ENCODE data around the gene DAPK1.

DAPK1 gene

GRCh38 chr9:87707805-87708506 is 210.3 kb downstream of the DAPK1 start:
- no peak for TF ChIP-seq CTCF (conservative IDR thresholded peaks at IDR 0.05; ENCODE audit: low read depth, low read length)
- Histone ChIP-seq H3K36me3 (ENCODE audit: insufficient read depth) (no peaks in the 10 kb centered on the region), H3K9ac (no peak overlapping the region), H3K4me2 (no peak overlapping the region), H3K27me3 (ENCODE audit: insufficient read depth, low read depth) (no peaks in the 10 kb centered on the region), H2AFZ (ENCODE audit: low read depth) (no peak overlapping the region), H3K4me1 (ENCODE audit: low read depth, poor library complexity, severe bottlenecking) (peaks cover 19% of the 10 kb centered on the region), H3K4me3 (IDR thresholded peaks at IDR 0.05; ENCODE audit: insufficient read depth, low read depth, low read length) (no peak overlapping the region), H3K79me2 (ENCODE audit: insufficient read depth, low read depth) (no peaks in the 10 kb centered on the region), H4K20me1 (ENCODE audit: insufficient read depth) (no peaks in the 10 kb centered on the region), H3K27ac (no peak overlapping the region)

- Histone ChIP-seq H2AFZ (ENCODE audit: low read depth) (no peak overlapping the region), H4K20me1 (ENCODE audit: insufficient read depth) (no peaks in the 10 kb centered on the region), H3K4me1 (ENCODE audit: low read depth, poor library complexity, severe bottlenecking) (peaks cover 13% of the 10 kb centered on the region), H3K4me2 (no peak overlapping the region), H3K27ac (no peak overlapping the region), H3K9ac (no peak overlapping the region), H3K79me2 (ENCODE audit: insufficient read depth, low read depth) (no peaks in the 10 kb centered on the region), H3K4me3 (IDR thresholded peaks at IDR 0.05; ENCODE audit: insufficient read depth, low read depth, low read length) (no peak overlapping the region), H3K36me3 (ENCODE audit: insufficient read depth) (no peaks in the 10 kb centered on the region), H3K27me3 (ENCODE audit: insufficient read depth, low read depth) (no peaks in the 10 kb centered on the region)
- no peak for TF ChIP-seq CTCF (conservative IDR thresholded peaks at IDR 0.05; ENCODE audit: low read depth, low read length)
These were observed 210.9 kb downstream of the DAPK1 start for GRCh38 chr9:87708546-87708945.

GRCh38 chr9:87708986-87709728 is 211.5 kb downstream of the DAPK1 start:
- Histone ChIP-seq H3K79me2 (ENCODE audit: insufficient read depth, low read depth) (no peaks in the 10 kb centered on the region), H3K4me1 (ENCODE audit: low read depth, poor library complexity, severe bottlenecking) (peaks cover 7% of the 10 kb centered on the region), H4K20me1 (ENCODE audit: insufficient read depth) (no peaks in the 10 kb centered on the region), H3K9ac (no peak overlapping the region), H3K36me3 (ENCODE audit: insufficient read depth) (no peaks in the 10 kb centered on the region), H3K27me3 (ENCODE audit: insufficient read depth, low read depth) (no peaks in the 10 kb centered on the region), H3K27ac (no peak overlapping the region), H3K4me3 (IDR thresholded peaks at IDR 0.05; ENCODE audit: insufficient read depth, low read depth, low read length) (no peak overlapping the region), H2AFZ (ENCODE audit: low read depth) (no peak overlapping the region), H3K4me2 (no peak overlapping the region)
- TF ChIP-seq CTCF (conservative IDR thresholded peaks at IDR 0.05; ENCODE audit: low read depth, low read length): no peak

GRCh38 chr9:87710443-87710842 is 212.8 kb downstream of the DAPK1 start:
- Histone ChIP-seq H3K27ac (no peak overlapping the region), H3K4me3 (IDR thresholded peaks at IDR 0.05; ENCODE audit: insufficient read depth, low read depth, low read length) (no peak overlapping the region), H3K4me2 (no peak overlapping the region), H4K20me1 (ENCODE audit: insufficient read depth) (no peaks in the 10 kb centered on the region), H3K9ac (no peak overlapping the region), H3K27me3 (ENCODE audit: insufficient read depth, low read depth) (no peaks in the 10 kb centered on the region), H3K79me2 (ENCODE audit: insufficient read depth, low read depth) (no peaks in the 10 kb centered on the region), H2AFZ (ENCODE audit: low read depth) (no peak overlapping the region), H3K4me1 (ENCODE audit: low read depth, poor library complexity, severe bottlenecking) (no peaks in the 10 kb centered on the region), H3K36me3 (ENCODE audit: insufficient read depth) (no peaks in the 10 kb centered on the region)
- TF ChIP-seq CTCF (conservative IDR thresholded peaks at IDR 0.05; ENCODE audit: low read depth, low read length): no peak
